SKM-1 treated with dmso at 0.1 percent for 144 hours (cell line): ENCODE measurements around the gene CADM1.

Experiments used
- DNase-seq: peaks from one replicate; lab custom pipeline; 2025; ENCODE audit not compliant: unreplicated experiment; lab: John Stamatoyannopoulos, UW

CADM1 gene

GRCh38 chr11:115504276-115505158 is at the start of gene CADM1:
CADM1 (minus strand) TSS chr11:115504415.
- peak; percentile 86 for DNase-seq

GRCh38 chr11:115552773-115553438 is 48.7 kb upstream of the CADM1 start:
- no peak for DNase-seq

- no peak for DNase-seq
These were observed 48.0 kb upstream of the CADM1 start for GRCh38 chr11:115552151-115552772.

- no peak for DNase-seq
These were observed 46.3 kb upstream of the CADM1 start for GRCh38 chr11:115550291-115551059.

GRCh38 chr11:115548878-115549528 is 44.8 kb upstream of the CADM1 start:
- DNase-seq, result no peak

- no peak for DNase-seq
These were observed 41.5 kb upstream of the CADM1 start for GRCh38 chr11:115545581-115546210.

- no peak for DNase-seq
These were observed 40.3 kb upstream of the CADM1 start for GRCh38 chr11:115544422-115544948.

GRCh38 chr11:115541518-115541917 is 37.3 kb upstream of the CADM1 start:
- DNase-seq, result no peak

- DNase-seq, result no peak
These were observed 35.6 kb upstream of the CADM1 start for GRCh38 chr11:115539844-115540243.

- DNase-seq, result no peak
These were observed 31.6 kb upstream of the CADM1 start for GRCh38 chr11:115535781-115536180.

- peak; percentile 3 for DNase-seq
These were observed 26.5 kb upstream of the CADM1 start for GRCh38 chr11:115530752-115531151.

- DNase-seq, result no peak
These were observed 24.0 kb upstream of the CADM1 start for GRCh38 chr11:115528225-115528624.

GRCh38 chr11:115527534-115528125 is 23.4 kb upstream of the CADM1 start:
- DNase-seq, result no peak

GRCh38 chr11:115525531-115526006 is 21.4 kb upstream of the CADM1 start:
- DNase-seq, result no peak

- no peak for DNase-seq
These were observed 20.4 kb upstream of the CADM1 start for GRCh38 chr11:115524572-115524971.

GRCh38 chr11:115523727-115524399 is 19.6 kb upstream of the CADM1 start:
- DNase-seq, result no peak

- DNase-seq, result no peak
These were observed 18.1 kb upstream of the CADM1 start for GRCh38 chr11:115522302-115522701.

- DNase-seq, result no peak
These were observed 17.6 kb upstream of the CADM1 start for GRCh38 chr11:115521825-115522224.
